GM12891 (cell line): Measurements from ENCODE around the gene ACAD11.

Experiments
- POLR2A ChIP-seq: IDR thresholded peaks from 2 replicates; pipeline ENCODE4 v1.6.1; 2011; ENCODE audit warnings: low read depth, low read length, control low read depth
- POLR2AphosphoS5 ChIP-seq: IDR thresholded peaks from 2 replicates; pipeline ENCODE4 v1.6.1; 2011; ENCODE audit warnings: low read depth, low read length, control low read depth
- SPI1 ChIP-seq: IDR thresholded peaks from 2 replicates; pipeline ENCODE4 v1.6.1; 2011; ENCODE audit warnings: low read depth, low read length, control low read depth
- TAF1 ChIP-seq: IDR thresholded peaks from 2 replicates; pipeline ENCODE4 v1.6.1; 2011; ENCODE audit warnings: low read depth, low read length, control low read depth

GRCh38 chr3:132513057-132513456 lies 146.6 kb downstream of the ACAD11 start:
- TF ChIP-seq POLR2AphosphoS5: no peak
- TF ChIP-seq POLR2A: no peak
- no peak for TF ChIP-seq TAF1
- TF ChIP-seq SPI1: no peak
